ENCODE data around the gene TMEM140. TPM values are rescaled to one million over a fixed set of nuclear protein-coding genes. Genes with fewer than 3 reads are reported as not detected.
"Not testable (repeated sequence)": the region's sequence is repeated elsewhere in the genome, so short reads cannot be mapped to it uniquely, and the experiment has no call there.

The TMEM140 gene
- polyA plus RNA-seq, 3 donors = 6.2 to 26.2 (median 14.7) TPM

DNA sequence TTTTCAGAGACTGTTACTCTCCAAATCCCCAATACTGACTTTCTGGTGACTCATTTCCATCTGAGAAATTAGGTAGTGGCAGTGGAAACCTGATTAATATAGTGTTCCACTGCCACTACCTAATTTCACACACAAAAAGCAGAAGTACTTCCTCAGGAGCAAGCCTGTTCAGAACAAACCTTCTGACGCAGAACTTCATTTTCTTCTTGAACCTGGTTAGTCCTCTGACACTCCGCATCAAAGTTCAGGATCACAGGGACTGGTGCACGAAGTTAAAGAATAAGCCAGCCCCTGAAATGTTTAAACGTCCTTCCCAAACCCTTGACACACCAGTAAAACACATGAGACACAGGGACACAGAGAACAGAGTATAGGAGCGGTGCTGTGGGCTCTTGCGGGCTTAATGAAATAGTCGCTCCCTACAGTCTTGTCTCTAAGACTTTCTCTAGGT, 59.1 kb downstream of the TMEM140 start:
- H3K27ac ChIP-seq (ENCODE audit: low read depth, low read length) = no peak overlapping the region
- WGBS, 3 donors = 73 to 78% (median 76%) methylated on average over 7 of the region's 7 CpGs

DNA sequence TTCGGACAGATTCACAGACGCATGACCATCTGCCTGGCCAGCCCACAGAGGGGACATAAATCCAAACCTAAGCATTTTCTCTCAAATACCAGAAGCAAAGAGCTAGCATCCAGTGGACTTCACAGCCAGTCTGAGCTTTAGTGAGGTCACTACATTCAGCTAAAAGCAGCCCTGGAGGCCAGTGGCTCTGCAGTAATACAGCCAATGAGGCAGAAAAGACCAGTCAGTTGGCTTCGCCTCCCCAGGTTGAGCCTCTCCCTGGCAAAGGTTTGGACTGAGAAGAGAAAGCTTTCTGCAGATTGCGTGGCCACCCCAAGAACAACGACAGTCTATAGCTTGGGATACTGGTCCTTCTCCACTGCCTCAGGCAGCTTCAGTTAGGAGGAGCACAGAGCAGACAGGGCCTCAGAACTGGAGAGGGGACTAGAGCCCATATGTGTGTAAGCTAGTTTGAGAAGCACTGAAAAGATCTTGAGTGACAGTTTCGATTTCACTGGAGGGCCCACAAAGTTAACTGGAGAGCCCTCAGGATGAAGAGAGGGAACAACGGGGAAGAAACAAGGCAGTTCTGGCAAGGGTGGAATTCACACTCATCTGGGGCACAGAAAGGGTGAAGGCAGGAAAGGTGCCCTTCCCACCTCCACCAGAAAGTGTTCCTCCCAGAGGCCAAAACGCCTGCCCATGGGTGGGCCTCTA, 59.7 kb downstream of the TMEM140 start:
- H3K27ac ChIP-seq (ENCODE audit: low read depth, low read length) = no peak overlapping the region
- 56 to 86% (median 83%) methylated on average over 8 of the region's 8 CpGs for WGBS, 3 donors

DNA sequence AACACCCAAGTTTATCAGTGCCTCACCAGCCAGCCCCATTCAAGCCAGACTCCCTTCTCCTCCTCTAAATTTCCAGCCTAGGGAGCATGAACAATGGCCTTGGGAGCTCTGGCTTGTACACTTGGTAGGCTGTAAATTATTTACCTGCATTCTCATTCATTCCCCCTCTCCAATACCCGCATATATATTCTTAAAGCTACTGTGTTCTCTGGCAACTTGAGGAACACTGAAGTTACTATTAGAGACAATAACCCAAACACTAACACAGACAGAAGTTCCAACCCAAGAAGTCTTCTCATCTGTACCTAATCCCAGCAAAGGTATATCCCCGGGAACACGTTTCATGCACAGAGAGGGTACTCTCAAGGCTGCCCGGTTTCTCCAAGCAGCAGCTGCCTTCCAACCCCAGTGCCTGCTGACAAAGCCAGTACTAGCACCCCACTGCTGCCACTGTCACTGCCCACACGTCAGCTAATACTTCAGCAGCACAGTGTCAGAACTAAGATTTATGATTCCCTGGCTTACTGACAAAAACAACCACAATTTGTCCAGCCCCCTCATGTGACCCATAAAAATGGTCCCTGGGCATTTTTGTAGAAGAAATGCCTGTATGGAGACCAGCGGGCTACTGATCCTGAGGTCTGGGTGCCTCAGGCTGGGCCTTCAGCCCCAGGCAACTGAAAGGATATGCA, 60.4 kb downstream of the TMEM140 start:
- H3K27ac ChIP-seq (ENCODE audit: low read depth, low read length) = no peak overlapping the region
- 33 to 79% (median 69%) methylated on average over 6 of the region's 6 CpGs for WGBS, 3 donors

DNA sequence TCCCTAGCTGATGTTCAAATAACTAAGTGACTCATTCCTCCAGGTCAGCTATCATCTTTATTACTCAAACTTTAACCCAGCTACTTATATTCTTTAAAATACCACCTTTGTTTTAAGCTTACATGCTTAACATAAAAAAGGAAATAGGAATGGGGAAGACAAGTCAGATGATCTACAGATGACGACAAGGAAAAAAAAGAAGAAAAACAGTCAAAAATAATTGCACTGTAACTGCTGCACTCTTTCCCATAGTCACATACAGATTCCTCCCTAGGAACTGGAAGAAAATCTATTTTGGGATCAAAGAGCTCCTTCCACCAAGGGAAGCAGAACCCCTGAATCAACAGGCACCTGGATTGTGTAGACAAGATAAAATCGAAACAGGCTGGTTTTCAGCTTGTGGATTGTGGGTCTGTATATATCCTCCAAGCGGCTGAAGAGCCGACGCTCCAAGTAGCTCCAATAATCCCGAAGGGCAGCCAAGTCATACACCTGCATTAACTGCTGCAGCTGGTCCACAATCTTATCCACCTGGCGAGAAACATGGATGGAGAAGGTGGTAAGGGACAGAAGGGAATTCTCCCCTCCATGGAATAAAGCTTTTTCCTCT, 61.5 kb downstream of the TMEM140 start:
- H3K27ac ChIP-seq (ENCODE audit: low read depth, low read length) = no peak overlapping the region
- 30 to 86% (median 84%) methylated on average over 7 of the region's 7 CpGs for WGBS, 3 donors

DNA sequence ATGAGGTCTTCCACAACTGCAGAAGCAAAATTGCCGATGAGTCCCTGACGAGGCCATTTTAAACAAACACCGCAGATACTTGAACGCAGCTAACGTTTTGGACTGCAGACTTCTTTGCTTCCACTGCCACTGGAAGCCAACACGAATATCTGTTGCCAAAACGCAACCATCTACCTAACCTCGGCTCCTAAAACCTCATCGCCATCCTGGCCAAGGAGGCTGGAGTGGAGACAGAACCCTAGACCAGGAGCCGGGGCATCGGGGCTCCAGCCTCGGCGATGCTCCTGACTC, 63.0 kb downstream of the TMEM140 start:
- WGBS, 3 donors = 1% methylated on average over 13 of the region's 13 CpGs
- no peak overlapping the region for H3K27ac ChIP-seq (ENCODE audit: low read depth, low read length)

DNA sequence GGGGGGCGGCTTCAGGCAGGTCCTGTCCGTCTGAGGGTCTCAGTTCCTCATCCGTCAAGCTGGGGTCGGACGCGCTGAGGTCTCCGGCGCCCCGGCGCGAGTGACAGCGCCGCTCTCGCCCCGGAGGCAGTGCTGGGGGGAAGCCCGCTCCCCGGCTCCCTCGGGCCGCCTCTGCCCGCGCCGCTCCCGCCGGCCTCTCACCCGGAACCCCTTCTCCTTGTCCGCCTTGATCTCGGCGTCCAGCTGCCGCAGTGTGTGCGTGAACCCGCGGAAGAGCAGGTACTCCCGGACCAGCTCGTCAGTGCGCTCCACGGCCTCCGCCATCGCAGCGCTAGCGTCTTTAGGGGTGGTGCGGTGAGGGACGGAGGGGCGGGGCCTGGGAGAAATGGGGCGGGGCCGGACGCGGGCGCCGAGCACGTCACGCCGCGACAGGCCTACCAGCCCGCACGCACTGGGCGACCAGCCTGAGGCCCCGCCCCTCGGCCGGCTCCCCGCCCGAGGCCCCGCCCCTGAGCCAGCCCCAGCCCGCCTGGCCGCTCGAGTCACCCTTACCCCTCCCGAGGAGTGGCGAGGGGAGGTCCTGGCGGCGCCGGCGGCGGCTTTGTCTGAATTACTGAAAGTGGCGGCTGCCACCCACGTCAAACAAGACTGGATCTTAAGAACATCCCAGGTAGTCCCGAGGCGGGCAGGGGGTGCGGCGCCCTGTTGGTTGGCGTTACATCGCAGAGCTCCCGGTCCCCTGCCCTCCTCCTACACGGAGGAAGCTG, 63.5 kb downstream of the TMEM140 start, which contains the start of gene WDR91:
WDR91 (minus strand) TSS at position 348 of the 767 bp plus-strand sequence; CDS start at position 324, 24 bp downstream.
- 0 to 1% (median 0%) methylated on average over 50 to 82 of the region's 82 CpGs for WGBS, 3 donors

DNA sequence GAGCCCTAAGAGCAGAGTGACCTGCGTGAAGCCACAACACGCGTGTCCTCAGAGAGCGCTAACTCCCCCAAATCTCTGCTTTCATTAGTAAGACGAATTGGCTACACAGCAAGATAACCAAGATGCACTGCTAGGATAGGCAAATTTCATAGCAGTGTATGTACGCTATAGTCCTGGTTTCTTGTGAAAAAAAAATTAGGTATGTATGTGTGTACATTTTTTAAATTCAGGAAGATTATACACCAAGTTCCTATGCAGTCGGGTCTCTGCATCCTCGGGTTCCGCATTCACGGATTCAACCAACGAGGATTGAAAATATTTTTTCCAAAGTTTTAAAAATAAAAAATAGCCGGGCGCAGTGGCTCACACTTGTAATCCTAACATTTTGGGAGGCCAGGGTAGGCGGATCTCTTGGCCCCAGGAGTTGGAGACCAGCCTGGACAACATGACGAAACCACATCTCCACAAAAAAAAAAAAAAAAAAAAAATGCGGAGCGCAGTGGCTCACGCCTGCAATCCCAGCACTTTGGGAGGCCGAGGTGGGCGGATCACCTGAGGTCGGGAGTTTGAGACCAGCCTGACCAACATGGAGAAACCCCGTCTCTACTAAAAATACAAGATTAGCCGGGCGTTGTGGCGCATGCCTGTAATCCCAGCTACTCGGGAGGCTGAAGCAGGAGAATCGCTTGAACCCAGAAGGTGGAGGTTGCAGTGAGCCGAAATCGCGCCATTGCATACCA, 64.2 kb downstream of the TMEM140 start:
- H3K27ac ChIP-seq (ENCODE audit: low read depth, low read length) = not testable (repeated sequence)
- WGBS, 3 donors = 40 to 54% (median 51%) methylated on average over 29 to 30 of the region's 30 CpGs

More for the DNA sequence above, 63.5 kb downstream of the TMEM140 start, which contains the start of gene WDR91:
- peak within 1 kb of the TSS; percentile 84 for H3K27ac ChIP-seq (ENCODE audit: low read depth, low read length)

DNA sequence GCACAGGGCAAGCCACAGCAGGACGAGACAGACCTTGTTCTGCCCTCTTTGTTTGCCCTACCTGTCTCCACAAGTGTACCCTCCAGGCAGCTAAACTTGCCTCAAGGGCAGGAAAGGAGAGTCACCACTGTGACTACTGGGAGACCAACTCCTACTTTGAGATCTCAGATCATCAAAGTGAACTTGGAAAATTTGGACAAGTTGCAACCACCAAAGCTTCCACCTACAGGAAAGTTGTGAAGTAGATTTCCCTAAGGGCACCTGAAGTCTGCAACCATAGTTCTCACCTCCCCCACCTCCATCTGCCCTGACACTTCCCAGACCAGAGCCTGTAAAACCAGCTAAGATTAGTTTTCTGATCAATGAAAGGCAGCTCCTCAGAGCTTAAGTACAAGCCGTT, 66.0 kb downstream of the TMEM140 start:
- WGBS, 3 donors = 66 to 92% (median 90%) methylated on average over 2 of the region's 2 CpGs
- no peak overlapping the region for H3K27ac ChIP-seq (ENCODE audit: low read depth, low read length)

DNA sequence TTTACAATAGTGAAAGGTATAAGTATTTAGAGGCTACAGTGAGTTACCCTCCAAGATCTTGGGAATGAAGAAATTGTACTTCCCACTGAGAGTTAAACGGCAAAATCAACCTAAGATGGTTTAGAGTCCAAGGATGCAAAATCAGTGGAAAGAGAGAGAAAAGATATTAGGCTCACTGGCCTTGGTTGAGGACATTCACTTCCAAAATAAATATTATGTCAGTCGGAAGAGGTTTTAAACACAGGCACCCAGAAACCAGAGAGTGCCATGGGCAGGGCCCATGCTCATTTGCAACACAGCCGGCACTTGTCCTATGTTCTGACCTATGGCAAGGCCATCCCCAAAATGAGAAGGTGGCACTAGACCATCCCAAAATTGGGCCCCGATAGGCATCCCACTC, 67.3 kb downstream of the TMEM140 start:
- 78 to 89% (median 89%) methylated on average over 4 of the region's 4 CpGs for WGBS, 3 donors
- H3K27ac ChIP-seq (ENCODE audit: low read depth, low read length) = no peak overlapping the region

DNA sequence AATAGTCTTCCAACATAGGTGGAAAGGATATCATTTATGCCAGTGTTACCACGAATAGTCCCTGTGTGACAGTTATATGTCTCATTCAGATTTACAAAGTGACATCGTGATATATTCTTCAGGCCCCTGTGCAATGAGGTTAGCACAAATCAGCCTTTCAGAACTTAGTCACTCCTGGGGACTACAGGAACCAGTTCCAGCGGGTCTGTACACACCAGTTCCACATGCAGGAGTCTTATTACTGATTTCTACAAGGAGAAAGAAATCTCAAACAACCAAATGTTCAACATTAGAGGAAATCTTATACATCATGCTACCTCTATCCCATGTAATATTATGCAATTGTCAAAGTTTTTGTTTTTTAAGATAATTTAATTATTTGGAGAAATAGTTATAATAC, 67.8 kb downstream of the TMEM140 start:
- no peak overlapping the region for H3K27ac ChIP-seq (ENCODE audit: low read depth, low read length)
- WGBS, 3 donors = 81 to 86% (median 85%) methylated on average over 3 of the region's 3 CpGs

Other genes starting within 250 kb of the TMEM140 start
- gene AGBL3, start 161.6 kb upstream of the TMEM140 start, polyA plus RNA-seq = 1 to 10 TPM in 2 of 3 donors, under 1 TPM in 1; 0.90 to 1.1 (median 1.1) TPM
- 10 to 100 TPM; 16.4 to 27.6 (median 26.3) TPM for gene CYREN, start 22.6 kb downstream of the TMEM140 start, polyA plus RNA-seq
- gene WDR91, start 63.5 kb downstream of the TMEM140 start, polyA plus RNA-seq = 10 to 100 TPM in 1 of 3 donors, 1 to 10 TPM in 2; 7.3 to 18.4 (median 7.9) TPM
- not detected for gene STRA8, start 85.8 kb downstream of the TMEM140 start, polyA plus RNA-seq

All from adipose tissue (tissue), 3 donors.